ENCODE measurements around the gene ADD1.

Gene ADD1

DNA sequence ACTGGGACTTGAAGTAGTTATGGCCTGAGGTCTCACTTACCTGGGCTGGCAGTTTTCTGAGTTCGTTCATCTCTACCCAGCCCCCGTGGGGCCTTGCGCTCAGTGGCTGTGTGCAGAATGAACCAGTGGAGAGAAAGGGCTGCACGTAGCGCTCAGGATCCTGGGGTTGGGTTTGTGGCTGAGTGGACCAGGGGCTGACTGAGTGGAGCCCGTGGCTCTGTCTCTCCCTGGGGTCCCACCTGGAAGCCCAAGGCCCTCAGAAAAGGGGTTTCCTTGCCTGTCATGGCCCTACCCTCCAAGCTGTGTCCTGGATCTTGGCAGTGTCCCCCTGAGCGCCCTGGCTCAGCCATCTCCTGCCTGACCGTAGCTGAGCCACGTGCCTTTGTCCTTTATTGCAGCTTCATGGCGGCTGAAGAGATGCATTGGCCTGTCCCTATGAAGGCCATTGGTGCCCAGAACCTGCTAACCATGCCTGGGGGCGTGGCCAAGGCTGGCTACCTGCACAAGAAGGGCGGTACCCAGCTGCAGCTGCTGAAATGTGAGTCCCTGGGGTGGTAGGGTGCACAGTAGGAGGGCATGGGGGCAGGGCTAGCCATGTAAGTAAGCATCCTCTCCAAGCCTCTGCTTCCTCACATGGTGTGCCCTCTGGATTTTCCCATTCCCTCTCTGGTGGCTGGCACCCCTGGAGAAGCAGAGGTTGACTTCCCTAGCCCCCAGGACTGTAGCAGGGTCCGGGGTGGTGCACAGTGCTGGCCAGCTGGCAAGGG is 23.2 kb upstream of the ADD1 start:
- no peak overlapping the region for H3K27ac ChIP-seq (ENCODE audit: low read depth, low read length)
- H3K4me2 ChIP-seq (ENCODE audit: low read length): no peak overlapping the region
- no peak overlapping the region for H3K9ac ChIP-seq (ENCODE audit: low read length)
- no peak overlapping the region for H4K8ac ChIP-seq (ENCODE audit: low read depth, low read length)
- H4K5ac ChIP-seq (ENCODE audit: low read length): no peak overlapping the region
- H3K79me1 ChIP-seq (ENCODE audit: low read length): peaks cover 13% of the 10 kb centered on the region
- H3K4me1 ChIP-seq (ENCODE audit: control insufficient read depth, low read depth, low read length): no peaks in the 10 kb centered on the region
- no peak for DNase-seq
- H2BK120ac ChIP-seq (ENCODE audit: low read depth, low read length): no peak overlapping the region
- no peak overlapping the region for H3K56ac ChIP-seq (ENCODE audit: low read length)
- H3K27me3 ChIP-seq (ENCODE audit: insufficient read depth, low read length, poor library complexity): no peaks in the 10 kb centered on the region
- peaks cover 4% of the 10 kb centered on the region for H3K36me3 ChIP-seq (ENCODE audit: control insufficient read depth, insufficient read depth, low read length)
- H3K23ac ChIP-seq (ENCODE audit: low read length): no peak overlapping the region
- WGBS (ENCODE audit: extremely low coverage, insufficient coverage, low lambda C conversion rate): no CpG with 5 or more reads among the region's 13 CpGs
- no peak overlapping the region for H2BK15ac ChIP-seq (replicated peaks; ENCODE audit: low read depth)
- H3K4me3 ChIP-seq (ENCODE audit: low read length): no peak overlapping the region
- H3K18ac ChIP-seq (ENCODE audit: low read length): no peak overlapping the region
- H3K4ac ChIP-seq (ENCODE audit: low read depth, low read length): no peak overlapping the region
- no peak overlapping the region for H2AK5ac ChIP-seq (ENCODE audit: low read length)
- H3K79me2 ChIP-seq (ENCODE audit: control insufficient read depth, insufficient read depth, low read length): peaks cover 6% of the 10 kb centered on the region
- no peak overlapping the region for H2BK5ac ChIP-seq (ENCODE audit: low read length)

DNA sequence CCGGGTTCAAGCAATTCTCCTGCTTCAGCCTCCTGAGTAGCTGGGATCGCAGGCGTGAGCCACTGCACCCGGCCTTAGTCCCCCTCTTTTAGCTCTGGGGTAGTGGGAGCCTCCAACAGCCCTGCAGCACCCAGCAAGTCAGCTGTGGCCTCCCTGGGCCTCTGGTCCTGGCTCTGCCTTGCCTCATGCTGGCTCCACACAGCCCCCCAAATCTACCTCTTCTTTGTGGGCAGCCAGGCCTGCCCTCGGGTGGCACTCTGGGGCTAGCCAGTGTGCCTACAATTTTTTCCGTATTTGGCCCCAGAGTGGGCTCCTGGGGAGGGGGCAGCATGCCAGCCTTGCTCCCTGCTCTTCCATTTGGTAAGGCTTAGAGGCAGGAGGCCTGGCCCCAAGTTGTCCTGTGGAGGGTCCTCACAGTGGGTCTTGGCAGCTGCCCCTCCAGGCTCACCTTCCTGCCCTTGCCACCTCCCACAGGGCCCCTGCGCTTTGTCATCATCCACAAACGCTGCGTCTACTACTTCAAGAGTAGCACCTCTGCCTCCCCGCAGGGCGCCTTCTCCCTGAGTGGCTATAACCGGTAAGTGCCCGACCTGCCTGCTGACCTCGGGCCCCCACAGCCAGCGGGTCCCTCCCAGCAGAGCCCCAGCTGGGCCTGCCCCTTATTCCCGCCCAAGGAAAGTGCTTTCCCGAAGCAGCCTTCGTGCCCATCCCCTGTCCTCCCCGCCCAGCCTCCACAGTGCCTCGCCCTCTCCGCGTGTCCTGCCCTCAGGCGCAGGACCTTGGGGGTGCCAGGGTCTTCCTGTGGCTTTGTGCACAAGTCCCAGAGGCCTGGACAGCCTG is 21.0 kb upstream of the ADD1 start:
- Histone ChIP-seq H4K8ac (ENCODE audit: low read depth, low read length) (no peak overlapping the region), H3K36me3 (ENCODE audit: control insufficient read depth, insufficient read depth, low read length) (peaks cover 12% of the 10 kb centered on the region), H2BK120ac (ENCODE audit: low read depth, low read length) (no peak overlapping the region), H2AK5ac (ENCODE audit: low read length) (no peak overlapping the region), H3K9ac (ENCODE audit: low read length) (no peak overlapping the region), H3K27me3 (ENCODE audit: insufficient read depth, low read length, poor library complexity) (no peaks in the 10 kb centered on the region), H3K4ac (ENCODE audit: low read depth, low read length) (no peak overlapping the region), H3K79me2 (ENCODE audit: control insufficient read depth, insufficient read depth, low read length) (peaks cover 6% of the 10 kb centered on the region), H3K4me3 (ENCODE audit: low read length) (no peak overlapping the region), H2BK15ac (replicated peaks; ENCODE audit: low read depth) (no peak overlapping the region), H3K18ac (ENCODE audit: low read length) (no peak overlapping the region), H3K4me2 (ENCODE audit: low read length) (no peak overlapping the region), H2BK5ac (ENCODE audit: low read length) (no peak overlapping the region), H3K79me1 (ENCODE audit: low read length) (peaks cover 15% of the 10 kb centered on the region), H3K23ac (ENCODE audit: low read length) (no peak overlapping the region), H3K4me1 (ENCODE audit: control insufficient read depth, low read depth, low read length) (no peaks in the 10 kb centered on the region), H3K56ac (ENCODE audit: low read length) (no peak overlapping the region), H4K5ac (ENCODE audit: low read length) (no peak overlapping the region), H3K27ac (ENCODE audit: low read depth, low read length) (no peak overlapping the region)
- no peak for DNase-seq
- WGBS (ENCODE audit: extremely low coverage, insufficient coverage, low lambda C conversion rate): no CpG with 5 or more reads among the region's 23 CpGs

DNA sequence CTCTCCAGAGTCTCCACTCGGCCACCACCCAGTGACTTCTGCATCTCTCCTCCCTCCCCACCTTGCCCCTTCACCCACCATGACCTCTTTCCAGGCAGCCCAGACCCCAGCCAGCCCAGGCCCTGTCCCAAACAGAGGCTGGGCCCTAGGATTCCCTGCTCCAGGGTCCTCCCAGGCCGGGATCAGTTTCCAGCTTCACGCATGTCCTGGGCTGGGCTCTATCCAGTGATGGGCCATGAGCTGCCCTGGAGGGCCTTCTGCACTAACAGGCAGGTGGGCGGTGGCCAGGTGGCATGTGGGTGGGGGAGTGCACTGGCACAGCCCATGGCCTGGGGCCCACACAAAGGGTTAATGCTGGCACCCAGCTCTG is 20.4 kb upstream of the ADD1 start:
- no CpG with 5 or more reads among the region's 4 CpGs for WGBS (ENCODE audit: extremely low coverage, insufficient coverage, low lambda C conversion rate)
- DNase-seq: no peak
- Histone ChIP-seq H3K23ac (ENCODE audit: low read length) (no peak overlapping the region), H2BK120ac (ENCODE audit: low read depth, low read length) (no peak overlapping the region), H4K8ac (ENCODE audit: low read depth, low read length) (no peak overlapping the region), H3K4me3 (ENCODE audit: low read length) (no peak overlapping the region), H2AK5ac (ENCODE audit: low read length) (no peak overlapping the region), H3K4me2 (ENCODE audit: low read length) (no peak overlapping the region), H3K4ac (ENCODE audit: low read depth, low read length) (no peak overlapping the region), H3K18ac (ENCODE audit: low read length) (no peak overlapping the region), H3K4me1 (ENCODE audit: control insufficient read depth, low read depth, low read length) (no peaks in the 10 kb centered on the region), H3K56ac (ENCODE audit: low read length) (no peak overlapping the region), H3K36me3 (ENCODE audit: control insufficient read depth, insufficient read depth, low read length) (peaks cover 12% of the 10 kb centered on the region), H4K5ac (ENCODE audit: low read length) (no peak overlapping the region), H3K79me1 (ENCODE audit: low read length) (peaks cover 15% of the 10 kb centered on the region), H3K79me2 (ENCODE audit: control insufficient read depth, insufficient read depth, low read length) (peaks cover 6% of the 10 kb centered on the region), H3K9ac (ENCODE audit: low read length) (no peak overlapping the region), H2BK15ac (replicated peaks; ENCODE audit: low read depth) (no peak overlapping the region), H3K27ac (ENCODE audit: low read depth, low read length) (no peak overlapping the region), H3K27me3 (ENCODE audit: insufficient read depth, low read length, poor library complexity) (no peaks in the 10 kb centered on the region), H2BK5ac (ENCODE audit: low read length) (no peak overlapping the region)

DNA sequence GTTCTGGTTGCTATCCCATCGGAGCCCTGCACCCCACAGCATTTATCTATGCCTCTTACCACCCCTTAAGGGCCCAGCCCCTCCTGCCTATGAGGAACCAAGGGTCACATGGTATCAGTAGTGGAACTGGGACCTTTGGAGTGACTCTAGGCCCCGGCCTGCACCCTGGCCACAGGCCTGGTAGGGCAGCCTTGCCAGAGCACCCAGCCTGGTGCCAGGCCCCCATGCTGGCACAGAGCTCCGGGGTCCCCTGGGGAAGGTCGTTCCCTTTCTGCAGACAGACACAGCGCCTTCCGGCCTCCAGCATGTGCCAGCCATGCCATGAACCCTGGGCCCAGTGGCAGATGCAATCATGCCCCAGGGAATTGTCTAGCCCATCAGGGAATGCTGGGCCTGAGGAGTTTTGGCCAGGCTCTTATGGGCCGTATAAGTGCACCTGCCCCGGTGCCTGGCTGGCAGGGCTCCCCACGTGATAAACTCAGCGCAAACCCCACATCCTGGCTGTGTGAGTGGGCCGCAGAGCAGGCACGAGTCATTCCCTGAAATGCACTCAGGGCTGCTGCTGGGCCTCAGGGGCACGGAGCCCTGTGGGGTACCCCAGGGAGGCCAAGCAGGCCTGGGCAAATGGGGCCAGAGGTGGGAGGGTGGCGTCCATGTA is 19.8 kb upstream of the ADD1 start:
- Histone ChIP-seq H3K36me3 (ENCODE audit: control insufficient read depth, insufficient read depth, low read length) (peaks cover 12% of the 10 kb centered on the region), H3K4ac (ENCODE audit: low read depth, low read length) (no peak overlapping the region)

DNA sequence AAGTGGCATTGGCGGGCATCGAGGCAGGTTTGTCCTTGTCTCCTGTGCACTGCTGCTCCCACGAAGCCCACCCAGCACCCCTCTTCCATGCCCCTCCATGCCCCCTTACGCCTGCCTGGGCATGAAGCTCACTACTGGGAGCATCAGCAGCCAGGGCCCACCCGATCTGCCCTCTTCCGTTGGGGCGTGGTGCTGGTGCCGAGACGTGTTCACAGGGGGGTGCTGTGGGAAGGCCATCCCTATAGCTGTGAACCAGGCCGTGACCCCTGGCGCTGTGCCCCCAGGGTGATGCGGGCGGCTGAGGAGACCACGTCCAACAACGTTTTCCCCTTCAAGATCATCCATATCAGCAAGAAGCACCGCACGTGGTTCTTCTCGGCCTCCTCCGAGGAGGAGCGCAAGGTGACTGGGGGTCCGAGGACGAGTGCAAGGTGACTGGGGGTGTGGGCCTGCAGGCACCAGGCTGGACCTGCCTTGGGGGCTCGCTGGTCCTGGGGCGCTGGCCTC is 19.3 kb upstream of the ADD1 start:
- no peak for DNase-seq
- Histone ChIP-seq H3K4me3 (ENCODE audit: low read length) (no peak overlapping the region), H3K4ac (ENCODE audit: low read depth, low read length) (no peak overlapping the region), H2BK15ac (replicated peaks; ENCODE audit: low read depth) (no peak overlapping the region), H3K4me1 (ENCODE audit: control insufficient read depth, low read depth, low read length) (no peaks in the 10 kb centered on the region), H3K18ac (ENCODE audit: low read length) (no peak overlapping the region), H3K4me2 (ENCODE audit: low read length) (no peak overlapping the region), H4K8ac (ENCODE audit: low read depth, low read length) (no peak overlapping the region), H2BK5ac (ENCODE audit: low read length) (no peak overlapping the region), H2AK5ac (ENCODE audit: low read length) (no peak overlapping the region), H3K56ac (ENCODE audit: low read length) (no peak overlapping the region), H3K23ac (ENCODE audit: low read length) (no peak overlapping the region), H3K9ac (ENCODE audit: low read length) (no peak overlapping the region), H2BK120ac (ENCODE audit: low read depth, low read length) (no peak overlapping the region), H4K5ac (ENCODE audit: low read length) (no peak overlapping the region), H3K27ac (ENCODE audit: low read depth, low read length) (no peak overlapping the region), H3K79me2 (ENCODE audit: control insufficient read depth, insufficient read depth, low read length) (peaks cover 5% of the 10 kb centered on the region), H3K27me3 (ENCODE audit: insufficient read depth, low read length, poor library complexity) (no peaks in the 10 kb centered on the region), H3K36me3 (ENCODE audit: control insufficient read depth, insufficient read depth, low read length) (peaks cover 12% of the 10 kb centered on the region), H3K79me1 (ENCODE audit: low read length) (peaks cover 13% of the 10 kb centered on the region)
- no CpG with 5 or more reads among the region's 24 CpGs for WGBS (ENCODE audit: extremely low coverage, insufficient coverage, low lambda C conversion rate)

More for the DNA sequence above, 19.8 kb upstream of the ADD1 start:
- Histone ChIP-seq H3K18ac (ENCODE audit: low read length) (no peak overlapping the region), H4K5ac (ENCODE audit: low read length) (no peak overlapping the region), H3K9ac (ENCODE audit: low read length) (no peak overlapping the region), H2BK15ac (replicated peaks; ENCODE audit: low read depth) (no peak overlapping the region), H3K27ac (ENCODE audit: low read depth, low read length) (no peak overlapping the region), H2AK5ac (ENCODE audit: low read length) (no peak overlapping the region), H3K56ac (ENCODE audit: low read length) (no peak overlapping the region), H3K79me1 (ENCODE audit: low read length) (peaks cover 15% of the 10 kb centered on the region), H3K23ac (ENCODE audit: low read length) (no peak overlapping the region), H3K79me2 (ENCODE audit: control insufficient read depth, insufficient read depth, low read length) (peaks cover 6% of the 10 kb centered on the region), H2BK120ac (ENCODE audit: low read depth, low read length) (no peak overlapping the region), H3K4me1 (ENCODE audit: control insufficient read depth, low read depth, low read length) (no peaks in the 10 kb centered on the region), H3K4me3 (ENCODE audit: low read length) (no peak overlapping the region), H3K27me3 (ENCODE audit: insufficient read depth, low read length, poor library complexity) (no peaks in the 10 kb centered on the region), H4K8ac (ENCODE audit: low read depth, low read length) (no peak overlapping the region), H2BK5ac (ENCODE audit: low read length) (no peak overlapping the region), H3K4me2 (ENCODE audit: low read length) (no peak overlapping the region)
- no peak for DNase-seq
- WGBS (ENCODE audit: extremely low coverage, insufficient coverage, low lambda C conversion rate): no CpG with 5 or more reads among the region's 14 CpGs

Measured in mesendoderm (in vitro differentiated cells).